GM20431 (cell line): ENCODE results near the gene GALR2.

Source experiments
- in situ Hi-C: fragments of 300-500 bp; cut with MseI, MboI; formaldehyde crosslinking; loops from one replicate; pipeline ENCODE4 v1.15.0; 2020; ENCODE audit warnings: low sequenced_read_pairs; ENCODE audit not compliant: unreplicated experiment

The GALR2 gene

GRCh38 chr17:76090517-76091129, 16.0 kb downstream of the GALR2 start:
- in situ Hi-C loops: no loop called here

GRCh38 chr17:76091526-76092286, 17.1 kb downstream of the GALR2 start:
- in situ Hi-C loops: no loop called here

DNA sequence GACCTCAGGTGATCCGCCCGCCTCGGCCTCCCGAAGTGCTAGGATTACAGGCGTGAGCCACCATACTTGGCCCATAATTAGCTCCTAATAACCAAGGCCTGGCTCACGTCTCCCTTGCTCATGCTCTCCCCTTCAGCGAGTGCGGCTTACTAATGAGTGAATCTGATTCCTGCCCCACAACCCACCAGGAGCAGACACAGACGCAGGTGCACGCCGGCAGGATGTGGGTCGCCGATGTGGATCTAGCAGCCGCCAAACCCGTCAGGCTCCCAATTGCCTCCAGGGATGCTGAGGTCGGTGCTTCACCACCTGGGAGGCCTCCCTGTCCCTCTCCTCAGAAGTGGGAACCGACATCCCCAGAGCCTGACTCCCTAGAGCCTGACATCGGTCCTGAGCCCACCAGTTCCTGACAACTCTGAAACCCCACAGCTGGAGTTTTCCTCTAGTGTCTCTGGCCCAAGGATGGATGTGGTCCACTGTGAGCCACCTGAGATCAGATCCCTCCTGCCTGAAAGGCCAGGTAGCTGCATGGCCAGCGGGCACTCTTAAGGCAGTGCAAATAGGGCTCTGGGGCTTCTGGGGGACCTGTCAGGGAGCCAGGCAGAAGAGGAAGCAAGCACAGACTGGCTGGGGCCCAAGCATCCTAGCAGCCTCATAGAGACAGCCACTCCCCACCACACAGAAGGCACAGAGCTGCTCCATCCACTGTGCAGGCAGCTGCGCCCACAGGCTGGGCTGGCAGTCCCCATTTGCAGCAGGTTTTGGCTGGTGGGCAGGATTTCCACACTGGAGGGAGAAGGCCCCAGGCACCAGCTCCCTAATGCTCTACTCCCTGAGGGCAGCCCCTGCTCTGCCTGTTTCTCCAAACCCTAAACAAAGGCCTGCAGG, 18.2 kb downstream of the GALR2 start:
- in situ Hi-C loops: no loop called here

- in situ Hi-C loops: no loop called here
Observed at GRCh38 chr17:76094046-76094445, 19.5 kb downstream of the GALR2 start.

- in situ Hi-C loops: no loop called here
Observed at GRCh38 chr17:76095943-76096342, 21.4 kb downstream of the GALR2 start.

- in situ Hi-C loops: no loop called here
Observed at GRCh38 chr17:76097716-76098295, 23.2 kb downstream of the GALR2 start.

DNA sequence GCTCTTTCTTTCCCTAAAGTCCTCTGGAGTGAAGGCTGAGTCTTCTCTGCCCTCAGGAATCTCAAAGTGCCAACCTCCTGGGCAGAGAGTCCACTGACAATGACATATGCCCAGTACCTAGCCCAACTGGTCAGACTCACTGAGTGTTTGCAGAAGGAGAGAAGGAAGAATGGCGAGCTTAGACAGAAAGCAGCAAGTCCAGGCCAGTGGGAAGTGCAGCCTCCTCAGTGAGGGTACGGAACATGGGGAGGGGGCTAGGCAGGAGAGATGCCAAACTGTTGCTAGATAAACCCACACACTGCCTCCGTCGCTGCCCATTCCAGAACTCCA, 28.3 kb downstream of the GALR2 start:
- in situ Hi-C loops: no loop called here

DNA sequence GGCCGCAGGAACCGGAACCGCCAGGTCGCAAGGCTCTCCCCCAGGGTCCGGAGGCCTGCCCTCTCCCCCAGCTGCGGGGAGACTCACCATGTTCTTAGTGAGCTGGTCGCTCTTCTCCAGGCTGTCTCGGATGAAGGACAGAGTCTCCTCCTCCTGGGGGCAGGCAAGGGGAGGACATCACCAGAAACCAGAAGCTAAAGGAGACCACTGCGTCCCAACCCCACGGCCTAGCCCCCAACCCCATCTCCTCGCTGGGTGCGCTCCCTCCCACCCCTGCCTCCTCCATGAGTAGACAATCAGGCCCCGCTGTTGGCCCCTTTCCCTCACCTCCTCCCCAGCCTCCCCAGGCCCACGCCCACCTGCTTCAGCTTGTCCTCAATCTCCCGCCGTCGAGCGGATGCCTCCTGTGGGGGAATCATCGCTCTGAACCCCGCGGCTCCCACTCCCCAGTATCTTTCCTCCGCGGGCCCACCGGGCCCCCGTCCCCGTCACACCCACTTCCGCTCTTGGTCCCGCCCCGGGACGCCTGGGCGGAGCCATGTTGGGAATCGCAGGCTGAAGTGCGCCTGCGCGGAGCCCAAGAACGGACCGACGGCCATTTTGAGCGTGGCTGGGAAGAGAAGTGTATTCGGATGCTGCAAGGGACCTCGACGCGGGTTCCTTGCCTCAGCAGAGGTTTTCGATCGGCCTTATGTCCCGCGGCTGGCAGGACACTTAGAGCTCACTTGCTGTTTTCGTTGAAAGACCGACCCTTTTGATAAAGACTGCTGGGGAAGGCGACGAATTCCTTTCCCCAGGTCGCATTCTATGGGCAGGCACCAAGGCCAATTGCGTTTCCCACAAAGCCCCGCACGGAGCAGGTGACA, 28.9 kb downstream of the GALR2 start, which contains the start of gene EXOC7:
TSS of gene EXOC7 (minus strand) at position 514 of the 866 bp plus-strand sequence. CDS start at position 419, 95 bp downstream.
- in situ Hi-C loops: no loop called here

- in situ Hi-C loops: no loop called here
Observed at GRCh38 chr17:76104140-76104895, 29.7 kb downstream of the GALR2 start.

GRCh38 chr17:76104896-76105231, 30.3 kb downstream of the GALR2 start:
- in situ Hi-C loops: no loop called here

DNA sequence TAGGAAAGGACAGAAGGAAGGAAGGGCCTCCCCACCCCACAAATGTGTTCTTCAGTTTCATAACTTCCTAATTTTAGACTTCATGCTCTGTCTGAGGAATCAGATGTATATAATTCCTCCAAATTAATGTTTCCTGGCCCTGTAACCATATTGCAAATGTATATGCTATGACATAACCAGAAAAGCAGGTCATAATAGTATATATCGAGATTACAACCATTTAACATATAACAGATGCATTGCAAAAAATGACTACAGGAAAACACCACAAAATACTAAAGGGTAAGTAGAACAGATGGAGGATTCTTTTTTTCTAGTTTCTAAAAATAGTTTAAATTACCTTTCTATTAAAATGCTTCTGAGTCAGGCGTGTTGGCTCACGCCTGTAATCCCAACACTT, 32.1 kb downstream of the GALR2 start:
- in situ Hi-C loops: no loop called here

GRCh38 chr17:76107509-76107908, 32.9 kb downstream of the GALR2 start:
- in situ Hi-C loops: no loop called here

GRCh38 chr17:76111956-76112355, 37.4 kb downstream of the GALR2 start:
- in situ Hi-C loops: no loop called here

- in situ Hi-C loops: no loop called here
Observed at GRCh38 chr17:76115138-76115754, 40.7 kb downstream of the GALR2 start.

GRCh38 chr17:76119409-76120371, 45.1 kb downstream of the GALR2 start:
- in situ Hi-C loops: loop anchor here (5.0 kb wide), 1 partner anchor 163 kb away; no protein-coding TSS in a partner anchor

DNA sequence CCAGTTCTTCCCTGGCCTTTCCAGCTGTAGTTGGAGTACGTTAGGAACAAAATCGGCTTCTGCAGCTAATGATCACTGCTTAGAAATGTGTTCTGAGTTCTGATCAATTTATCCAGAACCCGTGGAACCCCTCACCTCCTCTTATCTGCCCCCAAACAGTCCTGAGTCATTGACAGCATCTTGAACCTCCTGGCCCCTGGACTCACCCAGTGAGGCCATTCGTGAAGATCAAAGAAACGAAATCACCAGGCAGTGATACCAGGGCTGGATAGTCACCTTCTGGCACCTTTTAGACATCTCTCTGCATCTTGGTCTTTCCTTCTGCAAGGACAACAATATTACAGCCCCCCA, 46.1 kb downstream of the GALR2 start:
- in situ Hi-C loops: loop anchor here (5.0 kb wide), 1 partner anchor 162 kb away; no protein-coding TSS in a partner anchor

DNA sequence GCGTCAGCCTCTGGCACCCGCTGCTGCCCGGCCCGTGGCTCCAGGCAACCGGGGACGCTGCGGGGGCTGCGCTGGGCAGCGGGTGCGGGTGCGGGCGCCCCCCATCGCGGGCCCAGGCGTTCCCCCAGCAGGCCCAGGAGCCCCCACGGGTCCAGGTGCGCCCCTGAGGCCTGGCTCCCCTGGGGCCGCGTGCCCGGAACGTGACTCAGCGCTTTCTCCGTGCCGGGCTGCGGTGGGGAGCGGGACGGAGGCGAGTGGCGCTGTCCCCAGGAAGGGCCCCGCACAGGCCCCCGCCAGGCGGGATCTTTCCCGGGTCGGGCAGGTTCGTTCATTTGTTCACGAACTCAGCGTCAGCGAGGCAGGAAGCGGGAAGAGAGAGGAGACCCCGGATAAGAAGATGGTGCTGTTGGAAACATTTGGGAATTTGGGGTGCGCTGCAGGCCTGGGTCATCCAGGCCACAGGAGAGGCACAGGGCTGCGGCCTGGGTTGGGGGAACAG, 47.4 kb downstream of the GALR2 start:
- in situ Hi-C loops: loop anchor here (5.0 kb wide), 1 partner anchor 160 kb away; no protein-coding TSS in a partner anchor
